GM23248 (cell line): ENCODE results near the gene PPP6R3. TPM values are rescaled to one million over a fixed set of nuclear protein-coding genes. Genes with fewer than 3 reads are reported as not detected.
A peak's percentile ranks its signal among the peaks of the same experiment; 100 is the strongest.

Source experiments
- DNase-seq: peaks from one replicate; pipeline ENCODE4 v3.0.0-alpha.2; 2015
- H2AFZ ChIP-seq: fragments of 200-600 bp; sonication (generic); 2 replicates; pipeline ENCODE4 v1.6.1; 2016; ENCODE audit warnings: antibody characterized with exemption
- H3F3A ChIP-seq: fragments of 200-600 bp; sonication (generic); 2 replicates; pipeline ENCODE4 v1.6.1; 2016; ENCODE audit warnings: mild to moderate bottlenecking, antibody characterized with exemption, mixed run types; ENCODE audit not compliant: insufficient read depth
- H3K27ac ChIP-seq: fragments of 200-600 bp; sonication (generic); 2 replicates; pipeline ENCODE4 v1.5.1; 2016; ENCODE audit warnings: mild to moderate bottlenecking
- H3K27me3 ChIP-seq: fragments of 200-600 bp; sonication (generic); replicated peaks from 2 replicates; pipeline ENCODE4 v1.6.1; 2016; ENCODE audit warnings: mild to moderate bottlenecking; ENCODE audit not compliant: insufficient read depth
- H3K36me3 ChIP-seq: fragments of 200-600 bp; sonication (generic); 2 replicates; pipeline ENCODE4 v1.6.1; 2016; ENCODE audit warnings: low read depth, mild to moderate bottlenecking
- H3K4me1 ChIP-seq: fragments of 200-600 bp; sonication (generic); 2 replicates; pipeline ENCODE4 v1.6.1; 2016; ENCODE audit warnings: mild to moderate bottlenecking; ENCODE audit not compliant: insufficient read depth
- H3K4me2 ChIP-seq: fragments of 200-600 bp; sonication (generic); one replicate; pipeline ENCODE4 v1.6.1; 2016; ENCODE audit warnings: mild to moderate bottlenecking; ENCODE audit not compliant: unreplicated experiment
- H3K4me3 ChIP-seq: fragments of 200-600 bp; sonication (generic); 2 replicates; pipeline ENCODE4 v1.5.1; 2016; ENCODE audit warnings: mild to moderate bottlenecking
- H3K79me2 ChIP-seq: fragments of 200-600 bp; sonication (generic); 2 replicates; pipeline ENCODE4 v1.6.1; 2016; ENCODE audit warnings: mild to moderate bottlenecking; ENCODE audit not compliant: insufficient read depth
- H3K9ac ChIP-seq: fragments of 200-600 bp; sonication (generic); 2 replicates; pipeline ENCODE4 v1.6.1; 2016; ENCODE audit warnings: mild to moderate bottlenecking
- H3K9me2 ChIP-seq: fragments of 200-600 bp; sonication (generic); 2 replicates; pipeline ENCODE4 v1.6.1; 2016; ENCODE audit warnings: mixed run types, mild to moderate bottlenecking, moderate library complexity; ENCODE audit not compliant: insufficient read depth
- H3K9me3 ChIP-seq: fragments of 200-600 bp; sonication (generic); one replicate; pipeline ENCODE4 v1.6.1; 2017; ENCODE audit warnings: low read depth
- H4K20me1 ChIP-seq: fragments of 200-600 bp; sonication (generic); 2 replicates; pipeline ENCODE4 v1.6.0; 2016; ENCODE audit not compliant: insufficient read depth
- EZH2 ChIP-seq: fragments of 200-600 bp; sonication (generic); IDR thresholded peaks from 2 replicates; pipeline ENCODE4 v1.6.1; 2018; ENCODE audit warnings: antibody characterized with exemption, mild to moderate bottlenecking; ENCODE audit not compliant: insufficient read depth, poor library complexity, severe bottlenecking
- EZH2phosphoT487 ChIP-seq: fragments of 200-600 bp; sonication (generic); IDR thresholded peaks from 2 replicates; pipeline ENCODE4 v1.6.1; 2018; ENCODE audit warnings: antibody characterized with exemption, moderate library complexity, mild to moderate bottlenecking, low read depth; ENCODE audit not compliant: insufficient read depth
- WGBS, 2 experiments: methylation state at CpG; one replicate each; pipeline ENCODE4 v1.1.6; 2015 to 2017; ENCODE audit warnings: low lambda C conversion rate in 2 of 2, low coverage in 1 of 2; ENCODE audit errors: missing lambda C conversion rate in 2 of 2; 5-methylcytosine and 5-hydroxymethylcytosine counted together
- in situ Hi-C: fragments of 300-500 bp; cut with MboI; formaldehyde crosslinking; loops from 2 replicates; pipeline ENCODE4 v1.15.0; 2020
- polyA plus RNA-seq: library from polyadenylated mRNA; unstranded; fragments of >200 nt; fragmentation: Nextera tagmentation; extraction: Ambion mirVana; gene quantifications from 2 replicates; pipeline ENCODE4 v1.2.1, GENCODE V29; 2016
- total RNA-seq: library from RNA; depleted of rRNA; stranded (reverse); fragments of >200 nt; shearing (Covaris generic); gene quantifications from 2 replicates; pipeline ENCODE4 v1.2.3, GENCODE V29; 2014

PPP6R3 gene
- total and polyA plus RNA-seq, 2 experiments from 2014 or later = 47.5 to 96.0 TPM

DNA sequence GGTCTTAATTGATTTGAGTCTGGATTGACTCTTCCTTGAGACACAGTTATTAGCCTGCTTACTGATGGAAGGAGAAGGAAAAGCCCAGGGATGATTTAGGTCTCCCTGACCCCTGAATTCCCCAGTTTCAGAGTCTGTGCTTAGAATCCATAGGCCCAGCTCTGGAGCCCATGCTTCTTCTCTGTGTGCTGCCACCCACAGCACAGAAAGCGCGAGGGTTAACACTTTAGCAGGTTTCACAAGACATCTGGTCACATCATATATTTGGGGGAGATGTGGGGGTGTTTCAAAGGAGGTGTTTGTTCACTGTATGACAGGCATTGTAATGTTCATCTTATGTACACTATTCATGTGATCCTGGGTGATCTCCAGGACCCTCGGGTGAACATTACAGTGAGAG lies 107.0 kb downstream of the PPP6R3 start:
- H3K36me3 ChIP-seq = peaks cover 33% of the 10 kb centered on the region
- H3K9me3 ChIP-seq = no peaks in the 10 kb centered on the region
- H3K4me2 ChIP-seq = no peak overlapping the region
- no peak for TF ChIP-seq EZH2phosphoT487
- TF ChIP-seq EZH2 = no peak
- in situ Hi-C loops = no loop called here
- no peaks in the 10 kb centered on the region for H3K27me3 ChIP-seq
- H2AFZ ChIP-seq = no peak overlapping the region
- no peaks in the 10 kb centered on the region for H3F3A ChIP-seq
- 56 to 63% methylated on average over 3 of the region's 3 CpGs for WGBS, 2 experiments
- 0 out of 2 replicates have a peak, but pooled peaks cover 6% of the 10 kb centered on the region for H3K4me1 ChIP-seq
- no peak for DNase-seq
- H3K9ac ChIP-seq = no peak overlapping the region
- H3K27ac ChIP-seq = no peak overlapping the region
- no peak overlapping the region for H3K4me3 ChIP-seq
- no peaks in the 10 kb centered on the region for H3K9me2 ChIP-seq
- peaks cover 53% of the 10 kb centered on the region for H3K79me2 ChIP-seq
- H4K20me1 ChIP-seq = no peaks in the 10 kb centered on the region

GRCh38 chr11:68569357-68569756 lies 108.8 kb downstream of the PPP6R3 start:
- no peak for DNase-seq
- H3K36me3 ChIP-seq = peaks cover 33% of the 10 kb centered on the region
- H3K27me3 ChIP-seq = no peaks in the 10 kb centered on the region
- peaks cover 51% of the 10 kb centered on the region for H3K79me2 ChIP-seq
- in situ Hi-C loops = no loop called here
- H3K4me3 ChIP-seq = no peak overlapping the region
- no peak for TF ChIP-seq EZH2phosphoT487
- H4K20me1 ChIP-seq = no peaks in the 10 kb centered on the region
- H3K4me2 ChIP-seq = no peak overlapping the region
- H3K27ac ChIP-seq = no peak overlapping the region
- H3K9me3 ChIP-seq = no peaks in the 10 kb centered on the region
- H2AFZ ChIP-seq = no peak overlapping the region
- no peak overlapping the region for H3K9ac ChIP-seq
- H3K9me2 ChIP-seq = no peaks in the 10 kb centered on the region
- H3K4me1 ChIP-seq = peaks cover 10% of the 10 kb centered on the region
- 96 to 98% methylated on average over 1 of the region's 1 CpG for WGBS, 2 experiments
- 0 out of 2 replicates have a peak, but pooled peaks cover 6% of the 10 kb centered on the region for H3F3A ChIP-seq

- Histone ChIP-seq H3K36me3 (peaks cover 26% of the 10 kb centered on the region; the same call in 1 of the 2 replicates), H3K4me1 (peaks cover 14% of the 10 kb centered on the region), H3K79me2 (peaks cover 64% of the 10 kb centered on the region), H4K20me1 (no peaks in the 10 kb centered on the region), H3F3A (peaks cover 11% of the 10 kb centered on the region; the same call in 1 of the 2 replicates), H3K4me2 (peak overlapping the region; percentile 4), H3K4me3 (no peak overlapping the region), H3K27ac (no peak overlapping the region), H3K9ac (no peak overlapping the region), H3K9me2 (no peaks in the 10 kb centered on the region), H3K9me3 (no peaks in the 10 kb centered on the region), H2AFZ (no peak overlapping the region), H3K27me3 (no peaks in the 10 kb centered on the region)
- in situ Hi-C loops = no loop called here
- WGBS, 2 experiments = 18 to 43% methylated on average over 1 of the region's 1 CpG
- DNase-seq = no peak
- TF ChIP-seq EZH2 (no peak), EZH2phosphoT487 (no peak)
Measured at GRCh38 chr11:68570691-68571090, 110.1 kb downstream of the PPP6R3 start.

- H3K4me3 ChIP-seq = no peak overlapping the region
- no peaks in the 10 kb centered on the region for H4K20me1 ChIP-seq
- no peak overlapping the region for H2AFZ ChIP-seq
- TF ChIP-seq EZH2phosphoT487 = no peak
- TF ChIP-seq EZH2 = no peak
- peaks cover 14% of the 10 kb centered on the region for H3K4me1 ChIP-seq
- no peaks in the 10 kb centered on the region for H3K9me2 ChIP-seq
- peaks cover 11% of the 10 kb centered on the region; the same call in 1 of the 2 replicates for H3F3A ChIP-seq
- H3K79me2 ChIP-seq = peaks cover 72% of the 10 kb centered on the region
- DNase-seq = peak; percentile 84
- H3K4me2 ChIP-seq = no peak overlapping the region
- peak overlapping the region; percentile 56 for H3K27ac ChIP-seq
- WGBS, 2 experiments = 95 to 100% methylated on average over 1 of the region's 1 CpG
- peaks cover 44% of the 10 kb centered on the region for H3K36me3 ChIP-seq
- H3K27me3 ChIP-seq = no peaks in the 10 kb centered on the region
- in situ Hi-C loops = no loop called here
- H3K9me3 ChIP-seq = no peaks in the 10 kb centered on the region
- 0 out of 2 replicates have a peak overlapping the region, but pooled peaks have one; percentile 28 for H3K9ac ChIP-seq
Measured at GRCh38 chr11:68574308-68574707, 113.8 kb downstream of the PPP6R3 start.
